Right lobe of liver (tissue), 4 donors: ENCODE data around the gene RAB3GAP1.

ENCODE experiments used
- POLR2A ChIP-seq: fragments of 450-650 bp; IDR thresholded peaks from one replicate; pipeline ENCODE4 v1.6.1; 2017; ENCODE audit warnings: antibody characterized with exemption, mild to moderate bottlenecking
- TF ChIP-seq, protein P1 (sequence below), 4 donors: fragments of 200-600 bp in 3 of 4; fragments of 450-650 bp in 1 of 4; IDR thresholded peaks; one replicate each; pipeline versions ENCODE4 v1.5.1 to v1.8.0; 2016 to 2022; ENCODE audit warnings: antibody characterized with exemption in 4 of 4, mild to moderate bottlenecking in 2 of 4
- donor health status: DM: no; HTN: no; CAD: no.
- donor health status: DM: no; HTN: no; CAD: no.
- donor health status: DM: no; HTN: yes; CAD: no.

DNA sequence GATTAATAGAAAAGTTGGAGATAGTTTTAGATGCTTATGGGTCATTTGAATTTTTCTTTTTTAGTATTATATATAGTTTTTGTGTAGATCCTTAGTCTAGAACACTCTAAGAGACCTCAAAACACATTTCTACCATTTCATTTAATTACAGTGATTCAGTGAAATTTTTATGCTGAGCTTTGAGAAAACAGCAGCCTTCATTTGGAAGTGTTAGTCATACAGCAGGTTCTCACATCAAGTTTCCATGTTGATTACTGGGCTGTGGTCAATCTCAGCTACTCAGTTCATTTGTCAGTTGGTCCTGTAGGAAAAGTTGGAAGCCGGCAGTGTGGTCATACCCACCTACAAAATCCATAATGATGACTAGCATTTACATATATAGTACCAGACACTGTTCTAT lies 42.8 kb upstream of the RAB3GAP1 start:
- TF ChIP-seq, protein P1, sequence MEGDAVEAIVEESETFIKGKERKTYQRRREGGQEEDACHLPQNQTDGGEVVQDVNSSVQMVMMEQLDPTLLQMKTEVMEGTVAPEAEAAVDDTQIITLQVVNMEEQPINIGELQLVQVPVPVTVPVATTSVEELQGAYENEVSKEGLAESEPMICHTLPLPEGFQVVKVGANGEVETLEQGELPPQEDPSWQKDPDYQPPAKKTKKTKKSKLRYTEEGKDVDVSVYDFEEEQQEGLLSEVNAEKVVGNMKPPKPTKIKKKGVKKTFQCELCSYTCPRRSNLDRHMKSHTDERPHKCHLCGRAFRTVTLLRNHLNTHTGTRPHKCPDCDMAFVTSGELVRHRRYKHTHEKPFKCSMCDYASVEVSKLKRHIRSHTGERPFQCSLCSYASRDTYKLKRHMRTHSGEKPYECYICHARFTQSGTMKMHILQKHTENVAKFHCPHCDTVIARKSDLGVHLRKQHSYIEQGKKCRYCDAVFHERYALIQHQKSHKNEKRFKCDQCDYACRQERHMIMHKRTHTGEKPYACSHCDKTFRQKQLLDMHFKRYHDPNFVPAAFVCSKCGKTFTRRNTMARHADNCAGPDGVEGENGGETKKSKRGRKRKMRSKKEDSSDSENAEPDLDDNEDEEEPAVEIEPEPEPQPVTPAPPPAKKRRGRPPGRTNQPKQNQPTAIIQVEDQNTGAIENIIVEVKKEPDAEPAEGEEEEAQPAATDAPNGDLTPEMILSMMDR (IDR thresholded peaks at IDR 0.05), result no peak
- no peak for TF ChIP-seq POLR2A
